ENCODE results near the gene RETREG3. TPM values are rescaled to one million over a fixed set of nuclear protein-coding genes. Genes with fewer than 3 reads are reported as not detected.

RETREG3 gene
- total and polyA plus RNA-seq, 2 experiments from 2014 or later, result 8.0 to 38.2 TPM

DNA sequence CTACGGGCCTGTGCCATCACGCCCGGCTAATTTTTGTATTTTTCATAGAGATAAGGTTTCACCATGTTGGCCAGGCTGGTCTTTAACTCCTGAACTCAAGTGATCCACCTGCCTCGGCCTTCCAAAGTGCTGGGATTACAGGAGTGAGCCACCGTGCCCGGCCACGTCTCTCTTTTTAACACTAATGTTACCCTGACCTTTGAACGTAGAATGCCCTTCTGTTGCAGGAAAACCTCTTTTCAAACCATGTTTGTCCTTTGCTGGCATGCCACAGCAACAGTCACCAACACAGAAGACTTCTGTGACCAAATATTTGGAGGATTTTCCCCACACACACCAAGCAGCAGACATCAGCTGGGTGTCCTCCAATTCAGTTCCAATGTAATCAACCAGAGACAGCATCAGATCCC lies 64.3 kb downstream of the RETREG3 start (continued):
- TF ChIP-seq, protein P1, sequence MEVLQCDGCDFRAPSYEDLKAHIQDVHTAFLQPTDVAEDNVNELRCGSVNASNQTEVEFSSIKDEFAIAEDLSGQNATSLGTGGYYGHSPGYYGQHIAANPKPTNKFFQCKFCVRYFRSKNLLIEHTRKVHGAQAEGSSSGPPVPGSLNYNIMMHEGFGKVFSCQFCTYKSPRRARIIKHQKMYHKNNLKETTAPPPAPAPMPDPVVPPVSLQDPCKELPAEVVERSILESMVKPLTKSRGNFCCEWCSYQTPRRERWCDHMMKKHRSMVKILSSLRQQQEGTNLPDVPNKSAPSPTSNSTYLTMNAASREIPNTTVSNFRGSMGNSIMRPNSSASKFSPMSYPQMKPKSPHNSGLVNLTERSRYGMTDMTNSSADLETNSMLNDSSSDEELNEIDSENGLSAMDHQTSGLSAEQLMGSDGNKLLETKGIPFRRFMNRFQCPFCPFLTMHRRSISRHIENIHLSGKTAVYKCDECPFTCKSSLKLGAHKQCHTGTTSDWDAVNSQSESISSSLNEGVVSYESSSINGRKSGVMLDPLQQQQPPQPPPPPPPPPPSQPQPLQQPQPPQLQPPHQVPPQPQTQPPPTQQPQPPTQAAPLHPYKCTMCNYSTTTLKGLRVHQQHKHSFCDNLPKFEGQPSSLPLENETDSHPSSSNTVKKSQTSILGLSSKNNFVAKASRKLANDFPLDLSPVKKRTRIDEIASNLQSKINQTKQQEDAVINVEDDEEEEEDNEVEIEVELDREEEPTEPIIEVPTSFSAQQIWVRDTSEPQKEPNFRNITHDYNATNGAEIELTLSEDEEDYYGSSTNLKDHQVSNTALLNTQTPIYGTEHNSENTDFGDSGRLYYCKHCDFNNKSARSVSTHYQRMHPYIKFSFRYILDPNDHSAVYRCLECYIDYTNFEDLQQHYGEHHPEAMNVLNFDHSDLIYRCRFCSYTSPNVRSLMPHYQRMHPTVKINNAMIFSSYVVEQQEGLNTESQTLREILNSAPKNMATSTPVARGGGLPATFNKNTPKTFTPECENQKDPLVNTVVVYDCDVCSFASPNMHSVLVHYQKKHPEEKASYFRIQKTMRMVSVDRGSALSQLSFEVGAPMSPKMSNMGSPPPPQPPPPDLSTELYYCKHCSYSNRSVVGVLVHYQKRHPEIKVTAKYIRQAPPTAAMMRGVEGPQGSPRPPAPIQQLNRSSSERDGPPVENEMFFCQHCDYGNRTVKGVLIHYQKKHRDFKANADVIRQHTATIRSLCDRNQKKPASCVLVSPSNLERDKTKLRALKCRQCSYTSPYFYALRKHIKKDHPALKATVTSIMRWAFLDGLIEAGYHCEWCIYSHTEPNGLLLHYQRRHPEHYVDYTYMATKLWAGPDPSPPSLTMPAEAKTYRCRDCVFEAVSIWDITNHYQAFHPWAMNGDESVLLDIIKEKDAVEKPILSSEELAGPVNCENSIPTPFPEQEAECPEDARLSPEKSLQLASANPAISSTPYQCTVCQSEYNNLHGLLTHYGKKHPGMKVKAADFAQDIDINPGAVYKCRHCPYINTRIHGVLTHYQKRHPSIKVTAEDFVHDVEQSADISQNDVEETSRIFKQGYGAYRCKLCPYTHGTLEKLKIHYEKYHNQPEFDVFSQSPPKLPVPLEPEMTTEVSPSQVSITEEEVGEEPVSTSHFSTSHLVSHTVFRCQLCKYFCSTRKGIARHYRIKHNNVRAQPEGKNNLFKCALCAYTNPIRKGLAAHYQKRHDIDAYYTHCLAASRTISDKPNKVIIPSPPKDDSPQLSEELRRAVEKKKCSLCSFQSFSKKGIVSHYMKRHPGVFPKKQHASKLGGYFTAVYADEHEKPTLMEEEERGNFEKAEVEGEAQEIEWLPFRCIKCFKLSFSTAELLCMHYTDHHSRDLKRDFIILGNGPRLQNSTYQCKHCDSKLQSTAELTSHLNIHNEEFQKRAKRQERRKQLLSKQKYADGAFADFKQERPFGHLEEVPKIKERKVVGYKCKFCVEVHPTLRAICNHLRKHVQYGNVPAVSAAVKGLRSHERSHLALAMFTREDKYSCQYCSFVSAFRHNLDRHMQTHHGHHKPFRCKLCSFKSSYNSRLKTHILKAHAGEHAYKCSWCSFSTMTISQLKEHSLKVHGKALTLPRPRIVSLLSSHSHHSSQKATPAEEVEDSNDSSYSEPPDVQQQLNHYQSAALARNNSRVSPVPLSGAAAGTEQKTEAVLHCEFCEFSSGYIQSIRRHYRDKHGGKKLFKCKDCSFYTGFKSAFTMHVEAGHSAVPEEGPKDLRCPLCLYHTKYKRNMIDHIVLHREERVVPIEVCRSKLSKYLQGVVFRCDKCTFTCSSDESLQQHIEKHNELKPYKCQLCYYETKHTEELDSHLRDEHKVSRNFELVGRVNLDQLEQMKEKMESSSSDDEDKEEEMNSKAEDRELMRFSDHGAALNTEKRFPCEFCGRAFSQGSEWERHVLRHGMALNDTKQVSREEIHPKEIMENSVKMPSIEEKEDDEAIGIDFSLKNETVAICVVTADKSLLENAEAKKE (CRISPR knock-in tag; IDR thresholded peaks at IDR 0.05), result no peak
- TF ChIP-seq ZNF331 (CRISPR knock-in tag; IDR thresholded peaks at IDR 0.05; ENCODE audit: low read depth), result no peak
- TF ChIP-seq, protein P2, sequence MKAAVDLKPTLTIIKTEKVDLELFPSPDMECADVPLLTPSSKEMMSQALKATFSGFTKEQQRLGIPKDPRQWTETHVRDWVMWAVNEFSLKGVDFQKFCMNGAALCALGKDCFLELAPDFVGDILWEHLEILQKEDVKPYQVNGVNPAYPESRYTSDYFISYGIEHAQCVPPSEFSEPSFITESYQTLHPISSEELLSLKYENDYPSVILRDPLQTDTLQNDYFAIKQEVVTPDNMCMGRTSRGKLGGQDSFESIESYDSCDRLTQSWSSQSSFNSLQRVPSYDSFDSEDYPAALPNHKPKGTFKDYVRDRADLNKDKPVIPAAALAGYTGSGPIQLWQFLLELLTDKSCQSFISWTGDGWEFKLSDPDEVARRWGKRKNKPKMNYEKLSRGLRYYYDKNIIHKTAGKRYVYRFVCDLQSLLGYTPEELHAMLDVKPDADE (IDR thresholded peaks at IDR 0.05), result no peak
- TF ChIP-seq STAT1 (IDR thresholded peaks at IDR 0.05; ENCODE audit: unreplicated experiment), result no peak
- no peak for TF ChIP-seq CREB1 (CRISPR knock-in tag; IDR thresholded peaks at IDR 0.05; ENCODE audit: low read depth)
- TF ChIP-seq NANOG (IDR thresholded peaks at IDR 0.05; ENCODE audit: borderline replicate concordance), result no peak
- no peak for TF ChIP-seq ZNF114 (CRISPR knock-in tag; IDR thresholded peaks at IDR 0.05)
- TF ChIP-seq, protein P3, sequence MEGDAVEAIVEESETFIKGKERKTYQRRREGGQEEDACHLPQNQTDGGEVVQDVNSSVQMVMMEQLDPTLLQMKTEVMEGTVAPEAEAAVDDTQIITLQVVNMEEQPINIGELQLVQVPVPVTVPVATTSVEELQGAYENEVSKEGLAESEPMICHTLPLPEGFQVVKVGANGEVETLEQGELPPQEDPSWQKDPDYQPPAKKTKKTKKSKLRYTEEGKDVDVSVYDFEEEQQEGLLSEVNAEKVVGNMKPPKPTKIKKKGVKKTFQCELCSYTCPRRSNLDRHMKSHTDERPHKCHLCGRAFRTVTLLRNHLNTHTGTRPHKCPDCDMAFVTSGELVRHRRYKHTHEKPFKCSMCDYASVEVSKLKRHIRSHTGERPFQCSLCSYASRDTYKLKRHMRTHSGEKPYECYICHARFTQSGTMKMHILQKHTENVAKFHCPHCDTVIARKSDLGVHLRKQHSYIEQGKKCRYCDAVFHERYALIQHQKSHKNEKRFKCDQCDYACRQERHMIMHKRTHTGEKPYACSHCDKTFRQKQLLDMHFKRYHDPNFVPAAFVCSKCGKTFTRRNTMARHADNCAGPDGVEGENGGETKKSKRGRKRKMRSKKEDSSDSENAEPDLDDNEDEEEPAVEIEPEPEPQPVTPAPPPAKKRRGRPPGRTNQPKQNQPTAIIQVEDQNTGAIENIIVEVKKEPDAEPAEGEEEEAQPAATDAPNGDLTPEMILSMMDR (conservative IDR thresholded peaks at IDR 0.05; ENCODE audit: low read depth in 2 of 2), result no peak
